ENCODE data around the gene PIP5K1C. TPM values are rescaled to one million over a fixed set of nuclear protein-coding genes. Genes with fewer than 3 reads are reported as not detected.
"Not testable (repeated sequence)": the region's sequence is repeated elsewhere in the genome, so short reads cannot be mapped to it uniquely, and the experiment has no call there.

PIP5K1C gene
- total RNA-seq, 1 donor from 2014 or later, result 24.5 TPM

DNA sequence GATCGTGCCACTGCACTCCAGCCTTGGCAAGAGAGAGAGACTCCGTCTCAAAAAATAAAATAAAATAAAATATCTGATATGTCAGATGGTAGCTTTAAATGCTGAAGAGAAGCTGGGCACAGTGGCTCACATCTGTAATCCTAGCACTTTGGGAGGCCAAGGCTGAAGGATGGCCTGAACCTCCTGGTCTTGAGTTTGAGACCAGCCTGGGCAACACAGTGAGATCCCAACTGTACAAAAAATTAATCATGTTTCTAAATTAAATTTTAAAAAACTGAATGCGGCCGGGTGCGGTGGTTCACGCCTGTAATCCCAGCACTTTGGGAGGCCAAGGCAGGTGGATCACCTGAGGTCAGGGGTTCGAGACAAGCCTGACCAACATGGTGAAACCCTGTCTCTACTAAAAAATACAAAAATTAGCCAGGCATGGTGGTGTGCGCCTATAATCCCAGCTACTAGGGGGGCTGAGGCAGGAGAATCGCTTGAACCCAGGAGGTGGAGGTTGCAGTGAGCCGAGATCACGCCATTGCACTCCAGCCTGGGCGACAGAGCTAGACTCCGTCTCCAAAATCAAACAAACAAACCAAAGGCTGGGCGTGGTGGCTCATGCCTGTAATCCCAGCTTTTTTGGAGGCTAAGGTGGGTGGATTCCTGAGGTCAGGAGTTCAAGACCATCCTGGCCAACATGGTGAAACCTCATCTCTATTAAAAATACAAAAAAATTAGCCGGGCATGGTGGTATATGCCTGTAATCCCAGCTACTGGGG, 116.0 kb downstream of the PIP5K1C start:
- H3K9me3 Mint-ChIP-seq; H3K27ac Mint-ChIP-seq; DNase-seq (ENCODE audit: low spot score); intact Hi-C loops (cut with micrococcal nuclease); H3K36me3 Mint-ChIP-seq (ENCODE audit: low read depth); H3K4me3 Mint-ChIP-seq; H3K27me3 Mint-ChIP-seq (ENCODE audit: insufficient read depth); H3K4me1 Mint-ChIP-seq (ENCODE audit: low read depth): not testable (repeated sequence)

DNA sequence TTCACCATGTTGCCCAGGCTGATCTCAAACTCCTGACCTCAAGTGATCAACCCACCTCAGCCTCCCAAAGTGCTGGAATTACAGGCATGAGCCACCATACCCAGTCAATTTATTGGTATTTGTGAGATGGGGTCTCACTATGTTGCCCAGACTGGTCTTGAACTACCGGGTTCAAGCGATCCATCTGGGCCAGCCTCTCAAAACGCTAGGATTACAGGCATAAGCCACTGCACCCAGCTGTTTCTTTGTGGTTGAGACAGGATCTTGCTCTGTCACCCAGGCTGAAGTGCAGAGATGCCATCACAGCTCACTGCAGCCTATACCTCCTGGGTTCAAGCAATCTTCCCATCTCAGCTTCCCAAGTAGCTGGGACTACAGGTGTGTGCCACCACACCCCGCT, 118.5 kb downstream of the PIP5K1C start:
- H3K4me3 Mint-ChIP-seq; H3K27ac Mint-ChIP-seq; H3K36me3 Mint-ChIP-seq (ENCODE audit: low read depth); H3K27me3 Mint-ChIP-seq (ENCODE audit: insufficient read depth); intact Hi-C loops (cut with micrococcal nuclease); H3K4me1 Mint-ChIP-seq (ENCODE audit: low read depth); DNase-seq (ENCODE audit: low spot score); H3K9me3 Mint-ChIP-seq: not testable (repeated sequence)

Other genes with a start within 250 kb of the PIP5K1C start
- not detected in 2 replicates for gene SMIM24, start 219.9 kb downstream of the PIP5K1C start, total RNA-seq
- not detected in 2 replicates for gene SMIM44, start 217.0 kb downstream of the PIP5K1C start, total RNA-seq
- gene DOHH, start 199.8 kb downstream of the PIP5K1C start, total RNA-seq, result 20.6 and 21.6 TPM in 2 replicates
- gene FZR1, start 194.2 kb downstream of the PIP5K1C start, total RNA-seq, result 41.1 and 45.3 TPM in 2 replicates
- 1.4 and 1.7 TPM in 2 replicates for gene TEKTIP1, start 161.3 kb downstream of the PIP5K1C start, total RNA-seq
- 126 and 136 TPM in 2 replicates for gene MFSD12, start 142.9 kb downstream of the PIP5K1C start, total RNA-seq
- 56.4 and 63.0 TPM in 2 replicates for gene HMG20B, start 127.5 kb downstream of the PIP5K1C start, total RNA-seq
- gene GIPC3, start 115.0 kb downstream of the PIP5K1C start, total RNA-seq, result 0.31 and 0.39 TPM in 2 replicates
- gene TBXA2R, start 93.6 kb downstream of the PIP5K1C start, total RNA-seq, result 0.47 and 1.0 TPM in 2 replicates
- 37.2 and 40.8 TPM in 2 replicates for gene CACTIN, start 73.7 kb downstream of the PIP5K1C start, total RNA-seq
- 0.08 TPM in 1 of 2 replicates, not detected in the other for gene TJP3, start 7.9 kb upstream of the PIP5K1C start, total RNA-seq
- 45.4 and 48.9 TPM in 2 replicates for gene APBA3, start 61.2 kb upstream of the PIP5K1C start, total RNA-seq
- 88.2 and 94.7 TPM in 2 replicates for gene MRPL54, start 62.2 kb upstream of the PIP5K1C start, total RNA-seq
- gene RAX2, start 71.8 kb upstream of the PIP5K1C start, total RNA-seq, result not detected in 2 replicates
- gene MATK, start 85.9 kb upstream of the PIP5K1C start, total RNA-seq, result 21.5 and 24.3 TPM in 2 replicates
- gene ZFR2, start 168.6 kb upstream of the PIP5K1C start, total RNA-seq, result 0.39 TPM in 1 of 2 replicates, not detected in the other
- gene ATCAY, start 180.2 kb upstream of the PIP5K1C start, total RNA-seq, result not detected in 2 replicates
- gene NMRK2, start 232.6 kb upstream of the PIP5K1C start, total RNA-seq, result not detected in 2 replicates

Data from activated T-helper 1 cell treated with anti-CD3 and anti-CD28 coated beads, Interleukin-12 subunit alpha, Interleukin-12 subunit beta, Interleukin-2, Interleukin-4 antibody, amounts not matched to agents 30 ng/mL and 10 ng/mL and 1 ng/mL, durations not matched to agents 14 hours and 24 hours and 36 hours (primary cell).